H4 (cell line): ENCODE results near the gene PCYT2. TPM values are rescaled to one million over a fixed set of nuclear protein-coding genes. Genes with fewer than 3 reads are reported as not detected.
A peak's percentile ranks its signal among the peaks of the same experiment; 100 is the strongest.
"Not testable (repeated sequence)": the region's sequence is repeated elsewhere in the genome, so short reads cannot be mapped to it uniquely, and the experiment has no call there.

Source experiments
- DNase-seq: peaks from one replicate; pipeline ENCODE4 v3.0.0-alpha.2; 2015; ENCODE audit warnings: low spot score
- total RNA-seq: library from RNA; depleted of rRNA; stranded (reverse); fragments of >200 nt; shearing (Covaris generic); gene quantifications from 2 replicates; pipeline ENCODE4 v1.2.3, GENCODE V29; 2014

PCYT2 gene
- total RNA-seq, 1 experiment from 2014 or later, result 34.7 TPM

DNA sequence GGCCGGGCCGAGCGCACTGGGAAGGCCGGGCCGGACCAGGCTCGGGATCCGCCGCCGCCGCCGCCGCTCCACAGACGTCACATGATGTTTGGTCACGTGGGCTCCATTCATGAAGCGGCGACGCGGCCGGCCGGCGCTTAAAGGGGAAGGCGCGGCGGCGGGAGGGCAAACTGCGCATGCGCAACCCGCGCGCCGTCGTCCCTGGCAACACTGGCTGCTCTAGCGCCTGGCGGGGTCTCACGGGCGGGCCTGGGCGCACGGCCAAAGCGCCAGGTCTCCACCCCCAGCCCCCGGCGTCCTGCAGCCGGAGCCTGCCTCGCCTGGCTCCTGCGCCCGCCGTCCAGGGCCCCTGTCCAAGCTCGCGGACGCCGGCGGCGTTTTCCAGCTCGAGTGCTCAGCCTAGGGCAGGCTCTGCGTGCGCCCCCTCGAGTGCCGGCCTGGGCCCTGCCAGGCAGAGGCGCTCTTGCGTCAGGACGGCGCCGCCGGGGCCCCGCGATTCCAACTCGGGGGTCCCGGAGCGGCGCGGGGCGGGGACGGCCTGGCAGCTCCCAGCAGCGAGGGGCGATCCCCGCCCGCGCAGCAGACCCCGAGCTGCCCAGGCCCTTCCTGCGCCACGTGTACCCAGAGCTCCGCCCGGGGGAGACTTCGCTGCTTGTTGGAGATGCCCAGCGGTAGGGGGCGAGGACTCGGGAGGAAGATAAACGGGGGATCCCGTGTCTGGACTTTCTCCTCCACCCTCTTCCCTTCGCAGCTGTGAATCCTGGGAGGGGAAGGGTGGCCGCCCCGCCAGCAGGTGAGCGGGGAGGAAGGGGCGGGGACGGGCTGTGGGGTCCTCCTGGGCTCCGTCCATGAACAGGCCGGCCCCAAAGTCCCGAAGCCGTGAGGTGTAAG is 16.7 kb upstream of the PCYT2 start, which contains the start of gene MAFG:
Gene MAFG (minus strand): TSS at position 83 of the 891 bp plus-strand sequence. CDS start 4,550 bp downstream, outside the sequence.
- DNase-seq, result peak; percentile 91

GRCh38 chr17:81927152-81927652 is 16.0 kb upstream of the PCYT2 start:
- no peak for DNase-seq

GRCh38 chr17:81926451-81927151 is 15.4 kb upstream of the PCYT2 start:
- DNase-seq, result peak; percentile 81

GRCh38 chr17:81925860-81926450 is 14.8 kb upstream of the PCYT2 start:
- no peak for DNase-seq

DNA sequence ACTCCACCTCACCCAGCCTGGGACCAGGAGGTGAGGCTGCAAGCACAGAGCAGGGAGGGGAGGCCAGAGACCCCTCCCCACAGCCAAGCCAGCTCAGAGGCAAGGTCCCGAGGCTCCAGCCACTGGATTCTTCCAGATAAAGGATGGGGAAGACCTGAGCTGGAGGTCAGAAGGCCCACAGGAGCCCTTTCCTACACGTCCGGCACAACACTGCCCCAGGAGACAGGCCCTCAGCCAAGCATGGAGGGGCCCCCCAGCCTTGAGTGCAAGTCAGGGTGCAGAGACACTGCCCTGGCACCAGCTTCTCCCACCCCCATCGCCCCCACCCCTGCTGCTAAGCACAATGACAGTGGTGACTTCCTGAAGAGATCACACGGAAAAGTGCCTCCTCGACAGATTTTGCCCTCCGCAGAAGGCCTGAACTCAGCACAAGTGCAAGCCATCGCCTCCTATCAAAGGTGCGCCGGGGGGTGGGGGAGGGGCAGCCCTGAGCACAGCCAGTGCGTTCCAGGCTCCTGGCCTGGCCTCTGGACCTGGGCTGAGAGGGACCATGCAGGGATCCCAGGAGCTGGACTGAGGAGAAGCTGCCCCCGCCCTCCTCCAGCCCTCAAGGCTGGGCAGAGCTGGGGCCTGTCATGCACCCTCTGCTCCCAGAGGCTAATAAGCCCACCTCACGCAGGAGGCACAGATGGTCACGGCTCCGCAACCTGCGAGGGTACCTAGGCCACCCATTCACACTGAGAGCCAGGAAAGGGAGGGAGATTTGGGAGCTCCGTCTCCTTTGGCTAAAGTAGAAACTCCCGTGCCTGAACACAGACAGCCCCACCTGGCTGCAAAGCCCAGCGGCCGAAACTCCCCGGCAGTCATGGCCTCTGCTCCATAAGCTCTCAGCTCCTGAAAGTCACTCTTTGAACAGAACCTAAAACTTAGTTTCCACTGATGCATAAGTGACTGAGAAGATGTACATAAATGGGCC is 13.6 kb upstream of the PCYT2 start:
- DNase-seq, result no peak

DNA sequence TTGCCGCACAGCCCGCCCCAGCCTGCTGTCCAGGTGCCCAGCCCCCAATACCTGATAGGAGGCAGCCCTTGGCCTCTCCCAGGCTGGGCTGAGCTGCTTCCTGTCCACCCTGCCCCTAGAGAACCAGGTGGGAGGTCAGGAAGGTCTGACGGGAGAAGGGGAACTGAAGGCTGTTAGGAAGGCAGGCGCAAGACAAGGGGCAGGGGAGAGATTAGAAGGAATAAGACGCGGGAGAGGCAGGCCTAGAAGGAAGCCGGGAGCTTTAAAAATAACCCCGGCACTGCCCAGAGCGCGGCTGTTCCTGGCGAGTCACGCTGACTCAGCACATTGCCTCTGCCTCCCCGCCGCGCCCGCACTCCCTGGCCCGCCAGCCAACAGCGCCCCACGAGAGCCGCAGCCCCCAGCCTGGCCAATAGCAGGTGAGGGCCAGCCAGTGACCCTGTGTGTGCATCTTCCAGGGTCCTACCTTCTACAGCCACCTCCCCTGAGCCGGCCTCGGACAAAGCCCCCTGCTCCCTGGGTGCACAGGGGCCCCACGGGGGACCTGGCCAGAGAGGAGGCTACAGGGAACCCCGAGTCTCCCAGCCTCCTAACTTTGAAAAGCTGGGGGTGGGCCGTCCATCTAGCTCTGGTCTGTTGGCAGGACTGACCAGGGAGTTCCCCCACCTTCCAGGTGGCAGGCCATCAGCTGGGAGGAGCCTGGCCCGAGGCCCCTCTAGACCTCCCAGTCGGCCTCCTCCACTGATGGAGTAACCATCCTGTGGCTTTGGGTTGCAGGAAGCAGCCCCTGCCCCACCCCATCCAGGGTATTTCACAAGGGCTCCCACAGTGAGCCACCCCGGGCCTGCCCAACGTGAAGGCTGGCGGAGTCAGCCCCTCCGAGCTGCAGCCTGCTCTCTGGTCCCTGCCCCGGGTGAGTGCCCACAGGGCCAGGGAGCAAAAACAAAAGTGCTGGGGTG is 12.4 kb upstream of the PCYT2 start:
- peak; percentile 50 for DNase-seq

GRCh38 chr17:81922566-81923301 is 11.5 kb upstream of the PCYT2 start:
- no peak for DNase-seq

GRCh38 chr17:81921996-81922565 is 10.9 kb upstream of the PCYT2 start:
- no peak for DNase-seq

DNA sequence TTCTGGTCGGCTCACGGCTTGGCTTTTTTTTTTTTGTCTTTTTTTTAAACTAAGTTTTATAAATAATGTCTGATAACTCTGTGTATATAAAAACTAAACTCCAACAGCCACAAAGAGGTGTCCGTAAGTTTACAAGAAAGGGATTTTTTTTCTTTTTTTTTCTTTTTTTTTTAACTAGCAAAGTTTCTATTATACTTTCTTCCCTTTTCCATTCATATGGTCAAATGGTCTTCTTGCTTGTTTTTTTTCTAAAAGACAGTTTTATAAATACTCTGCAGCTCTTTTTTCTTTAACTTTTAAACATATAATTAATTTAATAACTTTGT is 10.3 kb upstream of the PCYT2 start:
- DNase-seq, result no peak

DNA sequence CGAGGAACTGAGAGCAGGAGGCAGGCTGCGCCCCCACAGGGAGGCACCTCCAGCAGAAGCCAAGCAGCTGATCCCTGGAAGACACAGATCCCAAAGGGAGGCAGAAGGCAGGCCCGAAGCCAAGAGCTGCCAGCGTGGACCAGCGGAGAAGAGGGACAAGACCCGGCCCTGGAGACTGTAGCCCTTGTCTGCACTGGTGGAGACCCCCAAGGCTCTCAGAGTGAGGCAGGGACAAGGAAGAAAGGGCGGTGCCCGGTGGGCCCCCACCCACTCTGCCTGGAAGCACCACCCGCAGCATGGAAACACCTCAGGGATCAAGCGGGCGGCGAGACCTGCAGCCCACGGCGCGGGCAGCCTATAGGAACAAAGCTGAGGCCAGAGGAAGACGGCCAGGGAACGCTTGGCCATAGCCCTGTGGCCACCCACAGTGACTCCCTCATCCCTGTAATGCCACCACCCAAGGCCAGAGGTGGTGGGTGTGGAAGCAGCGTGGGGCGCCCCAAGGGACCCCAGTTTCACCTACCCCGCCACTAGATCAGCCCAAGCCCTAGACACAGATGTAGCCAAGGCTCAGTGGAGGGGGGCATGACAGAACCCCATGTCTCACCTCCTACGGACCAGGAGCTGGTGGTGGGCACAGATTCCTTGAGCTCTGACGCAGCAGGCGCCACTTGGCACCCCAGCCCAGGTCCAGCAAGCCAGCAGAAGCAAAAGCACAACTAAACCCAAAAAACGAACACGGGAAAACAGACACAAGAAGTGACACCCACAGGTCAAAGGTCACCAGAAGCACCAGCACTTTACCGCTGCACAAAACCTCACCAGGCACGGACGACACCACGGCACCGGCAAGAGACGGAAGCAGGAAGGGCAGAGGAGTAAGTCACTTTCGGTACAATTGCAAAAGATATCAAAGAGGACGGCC is 9.7 kb upstream of the PCYT2 start:
- no peak for DNase-seq

GRCh38 chr17:81918832-81919545 is 7.8 kb upstream of the PCYT2 start:
- no peak for DNase-seq

- not testable (repeated sequence) for DNase-seq
These were observed 7.1 kb upstream of the PCYT2 start for GRCh38 chr17:81918333-81918669.

GRCh38 chr17:81917565-81918332 is 6.5 kb upstream of the PCYT2 start, which contains the start of gene SIRT7:
Gene SIRT7 (minus strand): TSS chr17:81918176. CDS start chr17:81918131, 45 bp downstream.
- DNase-seq, result peak; percentile 49

- peak; percentile 40 for DNase-seq
These were observed 5.2 kb upstream of the PCYT2 start for GRCh38 chr17:81916234-81917001.

GRCh38 chr17:81915331-81915730 is 4.1 kb upstream of the PCYT2 start:
- DNase-seq, result no peak
